Measurements from ENCODE around the gene AFAP1L2. TPM values are rescaled to one million over a fixed set of nuclear protein-coding genes. Genes with fewer than 3 reads are reported as not detected.

AFAP1L2 gene
- total and polyA plus RNA-seq, 2 experiments from 2014 or later, result not detected

DNA sequence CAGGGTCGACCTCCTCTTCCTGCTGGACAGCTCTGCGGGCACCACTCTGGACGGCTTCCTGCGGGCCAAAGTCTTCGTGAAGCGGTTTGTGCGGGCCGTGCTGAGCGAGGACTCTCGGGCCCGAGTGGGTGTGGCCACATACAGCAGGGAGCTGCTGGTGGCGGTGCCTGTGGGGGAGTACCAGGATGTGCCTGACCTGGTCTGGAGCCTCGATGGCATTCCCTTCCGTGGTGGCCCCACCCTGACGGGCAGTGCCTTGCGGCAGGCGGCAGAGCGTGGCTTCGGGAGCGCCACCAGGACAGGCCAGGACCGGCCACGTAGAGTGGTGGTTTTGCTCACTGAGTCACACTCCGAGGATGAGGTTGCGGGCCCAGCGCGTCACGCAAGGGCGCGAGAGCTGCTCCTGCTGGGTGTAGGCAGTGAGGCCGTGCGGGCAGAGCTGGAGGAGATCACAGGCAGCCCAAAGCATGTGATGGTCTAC lies 118.3 kb downstream of the AFAP1L2 start:
- H3K27ac ChIP-seq, result no peak overlapping the region
- WGBS, 2 experiments (ENCODE audit: low coverage in 1 of 2, low lambda C conversion rate in 2 of 2, missing lambda C conversion rate in 2 of 2), result 73 to 81% methylated on average over 30 of the region's 31 CpGs
- peaks cover 5% of the 10 kb centered on the region; the same call in 1 of the 2 replicates for H3K27me3 ChIP-seq (replicated peaks; ENCODE audit: insufficient read depth)
- no peaks in the 10 kb centered on the region for H3K4me1 ChIP-seq (ENCODE audit: insufficient read depth)
- no peaks in the 10 kb centered on the region for H3K36me3 ChIP-seq (ENCODE audit: low read depth)
- H3K79me2 ChIP-seq (ENCODE audit: insufficient read depth), result no peaks in the 10 kb centered on the region
- H2AFZ ChIP-seq, result no peak overlapping the region
- TF ChIP-seq EZH2 (IDR thresholded peaks at IDR 0.05; ENCODE audit: insufficient read depth, poor library complexity, severe bottlenecking) (no peak), EZH2phosphoT487 (IDR thresholded peaks at IDR 0.05; ENCODE audit: insufficient read depth, low read depth) (no peak)
- no peaks in the 10 kb centered on the region for H3F3A ChIP-seq (ENCODE audit: insufficient read depth)
- no peaks in the 10 kb centered on the region for H3K9me2 ChIP-seq (ENCODE audit: insufficient read depth)
- no peak overlapping the region for H3K9ac ChIP-seq
- no peaks in the 10 kb centered on the region for H4K20me1 ChIP-seq (ENCODE audit: insufficient read depth)
- H3K4me2 ChIP-seq (ENCODE audit: unreplicated experiment), result no peak overlapping the region
- in situ Hi-C loops (cut with MboI), result no loop called here
- DNase-seq, result no peak
- no peak overlapping the region for H3K4me3 ChIP-seq
- H3K9me3 ChIP-seq (ENCODE audit: low read depth), result no peaks in the 10 kb centered on the region

DNA sequence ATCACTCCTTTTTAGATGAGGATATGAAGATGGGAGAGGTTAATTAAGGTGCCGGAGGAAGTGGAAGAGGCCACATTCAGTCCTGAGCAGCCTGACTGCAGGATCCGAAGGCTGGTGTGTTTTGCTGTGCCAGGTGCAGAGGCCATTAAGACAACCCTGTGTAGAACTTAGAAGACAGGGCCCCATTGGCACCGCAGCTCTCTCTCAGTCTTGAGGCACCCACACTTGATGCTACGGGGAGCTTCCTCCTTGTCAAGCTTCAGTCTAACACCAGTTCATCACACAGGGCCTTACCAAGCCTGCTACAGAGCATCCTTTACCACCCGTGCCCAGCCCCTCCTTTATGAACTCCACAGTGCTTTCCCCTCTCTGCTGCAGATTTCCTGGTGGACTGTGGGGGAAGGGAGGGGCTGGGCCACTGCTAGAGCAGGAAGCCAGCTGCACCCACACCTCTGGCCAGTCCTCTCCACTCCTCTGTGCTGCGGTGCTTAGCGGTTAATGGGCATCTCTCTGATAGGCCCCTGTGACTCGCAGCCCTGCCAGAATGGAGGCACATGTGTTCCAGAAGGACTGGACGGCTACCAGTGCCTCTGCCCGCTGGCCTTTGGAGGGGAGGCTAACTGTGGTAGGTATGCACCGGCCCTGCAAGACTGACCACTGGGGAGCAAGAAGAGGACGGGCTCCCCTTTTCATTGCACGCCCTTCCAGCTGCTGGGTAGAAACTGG lies 119.8 kb downstream of the AFAP1L2 start:
- Histone ChIP-seq H3K79me2 (ENCODE audit: insufficient read depth) (no peaks in the 10 kb centered on the region), H3K4me2 (ENCODE audit: unreplicated experiment) (no peak overlapping the region), H3K9me3 (ENCODE audit: low read depth) (no peaks in the 10 kb centered on the region), H3K36me3 (ENCODE audit: low read depth) (no peaks in the 10 kb centered on the region), H3K27ac (no peak overlapping the region), H3K4me1 (ENCODE audit: insufficient read depth) (no peaks in the 10 kb centered on the region), H3K9me2 (ENCODE audit: insufficient read depth) (no peaks in the 10 kb centered on the region), H3K9ac (no peak overlapping the region), H3K4me3 (no peak overlapping the region), H3F3A (ENCODE audit: insufficient read depth) (no peaks in the 10 kb centered on the region), H3K27me3 (replicated peaks; ENCODE audit: insufficient read depth) (peaks cover 9% of the 10 kb centered on the region), H2AFZ (no peak overlapping the region), H4K20me1 (ENCODE audit: insufficient read depth) (no peaks in the 10 kb centered on the region)
- DNase-seq, result no peak
- WGBS, 2 experiments (ENCODE audit: low coverage in 1 of 2, low lambda C conversion rate in 2 of 2, missing lambda C conversion rate in 2 of 2), result 71 to 77% methylated on average over 13 of the region's 13 CpGs
- in situ Hi-C loops (cut with MboI), result no loop called here
- TF ChIP-seq EZH2phosphoT487 (IDR thresholded peaks at IDR 0.05; ENCODE audit: insufficient read depth, low read depth), result no peak
- TF ChIP-seq EZH2 (IDR thresholded peaks at IDR 0.05; ENCODE audit: insufficient read depth, poor library complexity, severe bottlenecking), result no peak

DNA sequence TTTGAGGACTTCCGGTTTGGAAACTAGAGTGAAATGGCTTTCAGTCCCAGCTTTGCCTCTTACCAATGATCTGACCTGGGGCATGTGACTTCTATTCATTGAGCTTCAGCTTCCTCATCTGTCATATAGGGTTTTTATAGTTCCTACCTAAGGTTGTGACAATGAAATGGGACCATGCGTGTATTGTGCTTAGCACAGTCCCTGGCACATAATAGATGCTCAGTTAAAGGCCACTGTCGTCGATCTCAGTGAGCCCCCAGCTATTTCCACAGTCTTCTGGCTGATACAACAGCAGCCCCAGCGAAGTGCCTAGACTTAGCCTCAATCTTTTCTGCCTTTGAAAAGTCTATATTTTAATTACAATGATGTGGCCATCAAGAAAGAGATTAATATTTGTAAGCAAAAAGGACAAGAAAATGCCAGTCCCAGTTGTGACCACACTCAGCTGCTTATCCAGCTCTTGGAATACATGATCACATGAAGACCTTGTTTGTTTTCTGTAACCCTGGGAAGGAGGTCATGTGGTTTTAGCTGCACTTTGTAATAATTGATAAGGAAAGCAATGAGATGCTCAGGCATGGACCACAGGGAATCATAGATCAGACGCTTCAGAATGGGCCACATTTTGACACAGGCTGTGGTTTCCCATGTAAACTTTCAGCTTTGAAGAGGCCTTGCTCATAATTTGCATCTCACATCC lies 120.6 kb downstream of the AFAP1L2 start:
- in situ Hi-C loops (cut with MboI), result no loop called here

DNA sequence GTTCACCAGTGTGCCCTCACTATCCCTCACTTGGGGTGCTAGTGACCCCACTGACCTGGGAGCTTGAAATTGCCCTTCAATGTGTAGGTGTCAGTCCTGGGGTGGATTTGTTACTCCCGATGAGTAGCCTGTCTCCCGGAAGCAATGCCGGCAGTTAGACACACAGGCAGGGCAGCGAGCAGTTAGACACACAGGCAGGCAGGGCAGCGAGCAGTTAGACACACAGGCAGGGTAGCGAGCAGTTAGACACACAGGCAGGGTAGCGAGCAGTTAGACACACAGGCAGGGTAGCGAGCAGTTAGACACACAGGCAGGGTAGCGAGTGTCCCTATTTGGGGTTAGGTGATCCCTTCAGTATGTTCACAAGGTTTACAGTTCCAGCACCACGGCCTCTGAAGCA lies 121.2 kb downstream of the AFAP1L2 start:
- DNase-seq, result no peak
- Histone ChIP-seq H3K9ac (no peak overlapping the region), H3K4me1 (ENCODE audit: insufficient read depth) (no peaks in the 10 kb centered on the region), H3K9me2 (ENCODE audit: insufficient read depth) (no peaks in the 10 kb centered on the region), H3K4me2 (ENCODE audit: unreplicated experiment) (no peak overlapping the region), H3K27me3 (replicated peaks; ENCODE audit: insufficient read depth) (peaks cover 10% of the 10 kb centered on the region), H3K4me3 (no peak overlapping the region), H3K36me3 (ENCODE audit: low read depth) (no peaks in the 10 kb centered on the region), H3F3A (ENCODE audit: insufficient read depth) (no peaks in the 10 kb centered on the region), H2AFZ (no peak overlapping the region), H3K79me2 (ENCODE audit: insufficient read depth) (no peaks in the 10 kb centered on the region), H3K9me3 (ENCODE audit: low read depth) (no peaks in the 10 kb centered on the region), H3K27ac (no peak overlapping the region), H4K20me1 (ENCODE audit: insufficient read depth) (no peaks in the 10 kb centered on the region)
- TF ChIP-seq EZH2 (IDR thresholded peaks at IDR 0.05; ENCODE audit: insufficient read depth, poor library complexity, severe bottlenecking), result no peak
- no peak for TF ChIP-seq EZH2phosphoT487 (IDR thresholded peaks at IDR 0.05; ENCODE audit: insufficient read depth, low read depth)
- WGBS, 2 experiments (ENCODE audit: low coverage in 1 of 2, low lambda C conversion rate in 2 of 2, missing lambda C conversion rate in 2 of 2), result 87 to 88% methylated on average over 10 of the region's 10 CpGs
- in situ Hi-C loops (cut with MboI), result no loop called here

More for the DNA sequence above, 120.6 kb downstream of the AFAP1L2 start:
- Histone ChIP-seq H3K27me3 (replicated peaks; ENCODE audit: insufficient read depth) (peaks cover 10% of the 10 kb centered on the region), H3F3A (ENCODE audit: insufficient read depth) (no peaks in the 10 kb centered on the region), H3K9me3 (ENCODE audit: low read depth) (no peaks in the 10 kb centered on the region), H3K4me1 (ENCODE audit: insufficient read depth) (no peaks in the 10 kb centered on the region), H3K4me2 (ENCODE audit: unreplicated experiment) (no peak overlapping the region), H3K9ac (no peak overlapping the region), H3K36me3 (ENCODE audit: low read depth) (no peaks in the 10 kb centered on the region), H3K79me2 (ENCODE audit: insufficient read depth) (no peaks in the 10 kb centered on the region), H2AFZ (no peak overlapping the region), H3K9me2 (ENCODE audit: insufficient read depth) (no peaks in the 10 kb centered on the region), H3K4me3 (no peak overlapping the region), H3K27ac (no peak overlapping the region), H4K20me1 (ENCODE audit: insufficient read depth) (no peaks in the 10 kb centered on the region)
- WGBS, 2 experiments (ENCODE audit: low coverage in 1 of 2, low lambda C conversion rate in 2 of 2, missing lambda C conversion rate in 2 of 2), result 72% methylated on average over 6 of the region's 6 CpGs
- TF ChIP-seq EZH2 (IDR thresholded peaks at IDR 0.05; ENCODE audit: insufficient read depth, poor library complexity, severe bottlenecking), result no peak
- no peak for TF ChIP-seq EZH2phosphoT487 (IDR thresholded peaks at IDR 0.05; ENCODE audit: insufficient read depth, low read depth)
- DNase-seq, result no peak
